Testis (tissue), 3 donors: Measurements from ENCODE around the gene CAGE1. TPM values are rescaled to one million over a fixed set of nuclear protein-coding genes. Genes with fewer than 3 reads are reported as not detected.

ENCODE experiments used
- DNase-seq: peaks from one replicate; pipeline ENCODE4 v3.0.0-alpha.2; 2019
- H3K27ac ChIP-seq, 2 donors: fragments of 200-600 bp; sonication (generic); one replicate each; pipeline ENCODE4 v1.5.1; 2019
- H3K27me3 ChIP-seq: fragments of 200-600 bp; sonication (generic); one replicate; pipeline ENCODE4 v1.5.1; 2019
- H3K36me3 ChIP-seq: fragments of 200-600 bp; sonication (generic); one replicate; pipeline ENCODE4 v1.5.1; 2017; ENCODE audit warnings: low read depth; ENCODE audit errors: missing control alignments
- H3K4me1 ChIP-seq: fragments of 200-600 bp; sonication (generic); one replicate; pipeline ENCODE4 v1.5.1; 2019
- H3K4me3 ChIP-seq, 2 donors: fragments of 200-600 bp; sonication (generic); one replicate each; pipeline ENCODE4 v1.5.1; 2017 to 2019
- H3K9me3 ChIP-seq: fragments of 200-600 bp; sonication (generic); one replicate; pipeline ENCODE4 v1.5.1; 2017
- POLR2A ChIP-seq: fragments of 450-650 bp; IDR thresholded peaks from one replicate; pipeline ENCODE4 v1.6.1; 2017; ENCODE audit warnings: antibody characterized with exemption, mild to moderate bottlenecking, moderate library complexity
- WGBS, 2 donors: methylation state at CpG; one replicate each; pipeline ENCODE4 v1.1.5; 2018; 5-methylcytosine and 5-hydroxymethylcytosine counted together
- intact Hi-C: fragments of 100-400 bp; cut with DNase I; formaldehyde crosslinking; loops from one replicate; pipeline ENCODE4 v1.15.1; 2023; ENCODE audit warnings: low total_unique reads
- polyA plus RNA-seq: library from polyadenylated mRNA; stranded (reverse); fragments of 350-450 nt; fragmentation: Illumina TruSeq; extraction: RNeasy Lipid Tissue Mini Kit (QIAGEN cat#74804); gene quantifications from one replicate; pipeline ENCODE4 v1.2.3, GENCODE V29; 2014; ENCODE audit warnings: low read depth, low replicate concordance; ENCODE audit not compliant: insufficient read depth
- total RNA-seq, 2 donors: library from RNA; depleted of rRNA; stranded (reverse); fragments of >200 nt; gene quantifications; one replicate each; pipeline ENCODE4 v1.2.3, GENCODE V29; 2016
- TF ChIP-seq, protein P1 (sequence below), 3 experiments: fragments of 450-650 bp in 2 of 3; fragments of 200-600 bp in 1 of 3; sonication (generic) in 1 of 3; IDR thresholded peaks; one replicate each; pipeline ENCODE4 v1.5.1; 2016 to 2019; ENCODE audit warnings: antibody characterized with exemption in 3 of 3, mild to moderate bottlenecking in 2 of 3, moderate library complexity in 1 of 3

CAGE1 gene
- total and polyA plus RNA-seq, 3 donors from 2014 or later: 5.7 to 14.9 (median 7.2) TPM

GRCh38 chr6:7335519-7335918 lies 54.0 kb downstream of the CAGE1 start:
- 69 to 91% methylated on average over 3 of the region's 3 CpGs for WGBS, 2 donors
- Histone ChIP-seq H3K4me3 (no peak overlapping the region), H3K27me3 (no peaks in the 10 kb centered on the region), H3K36me3 (no peaks in the 10 kb centered on the region), H3K27ac (no peak overlapping the region), H3K9me3 (no peaks in the 10 kb centered on the region), H3K4me1 (no peaks in the 10 kb centered on the region)
- no peak for DNase-seq
- TF ChIP-seq, protein P1, sequence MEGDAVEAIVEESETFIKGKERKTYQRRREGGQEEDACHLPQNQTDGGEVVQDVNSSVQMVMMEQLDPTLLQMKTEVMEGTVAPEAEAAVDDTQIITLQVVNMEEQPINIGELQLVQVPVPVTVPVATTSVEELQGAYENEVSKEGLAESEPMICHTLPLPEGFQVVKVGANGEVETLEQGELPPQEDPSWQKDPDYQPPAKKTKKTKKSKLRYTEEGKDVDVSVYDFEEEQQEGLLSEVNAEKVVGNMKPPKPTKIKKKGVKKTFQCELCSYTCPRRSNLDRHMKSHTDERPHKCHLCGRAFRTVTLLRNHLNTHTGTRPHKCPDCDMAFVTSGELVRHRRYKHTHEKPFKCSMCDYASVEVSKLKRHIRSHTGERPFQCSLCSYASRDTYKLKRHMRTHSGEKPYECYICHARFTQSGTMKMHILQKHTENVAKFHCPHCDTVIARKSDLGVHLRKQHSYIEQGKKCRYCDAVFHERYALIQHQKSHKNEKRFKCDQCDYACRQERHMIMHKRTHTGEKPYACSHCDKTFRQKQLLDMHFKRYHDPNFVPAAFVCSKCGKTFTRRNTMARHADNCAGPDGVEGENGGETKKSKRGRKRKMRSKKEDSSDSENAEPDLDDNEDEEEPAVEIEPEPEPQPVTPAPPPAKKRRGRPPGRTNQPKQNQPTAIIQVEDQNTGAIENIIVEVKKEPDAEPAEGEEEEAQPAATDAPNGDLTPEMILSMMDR (IDR thresholded peaks at IDR 0.05): no peak
- TF ChIP-seq POLR2A: no peak
- intact Hi-C loops: no loop called here

GRCh38 chr6:7334685-7335084 lies 54.9 kb downstream of the CAGE1 start:
- no peaks in the 10 kb centered on the region for H3K36me3 ChIP-seq
- TF ChIP-seq POLR2A: no peak
- TF ChIP-seq, protein P1 (IDR thresholded peaks at IDR 0.05): no peak
- WGBS, 2 donors: 94 to 100% methylated on average over 3 of the region's 3 CpGs
- no peaks in the 10 kb centered on the region for H3K9me3 ChIP-seq
- H3K4me1 ChIP-seq: no peaks in the 10 kb centered on the region
- intact Hi-C loops: no loop called here
- no peak overlapping the region for H3K4me3 ChIP-seq
- H3K27me3 ChIP-seq: no peaks in the 10 kb centered on the region
- no peak for DNase-seq
- no peak overlapping the region for H3K27ac ChIP-seq

GRCh38 chr6:7332090-7332745 lies 57.3 kb downstream of the CAGE1 start:
- TF ChIP-seq, protein P1 (IDR thresholded peaks at IDR 0.05): no peak
- TF ChIP-seq POLR2A: no peak
- Histone ChIP-seq H3K4me3 (no peak overlapping the region), H3K27me3 (no peaks in the 10 kb centered on the region), H3K27ac (no peak overlapping the region), H3K9me3 (no peaks in the 10 kb centered on the region), H3K4me1 (no peaks in the 10 kb centered on the region), H3K36me3 (no peaks in the 10 kb centered on the region)
- 85 to 92% methylated on average over 8 of the region's 8 CpGs for WGBS, 2 donors
- intact Hi-C loops: no loop called here
- DNase-seq: no peak

DNA sequence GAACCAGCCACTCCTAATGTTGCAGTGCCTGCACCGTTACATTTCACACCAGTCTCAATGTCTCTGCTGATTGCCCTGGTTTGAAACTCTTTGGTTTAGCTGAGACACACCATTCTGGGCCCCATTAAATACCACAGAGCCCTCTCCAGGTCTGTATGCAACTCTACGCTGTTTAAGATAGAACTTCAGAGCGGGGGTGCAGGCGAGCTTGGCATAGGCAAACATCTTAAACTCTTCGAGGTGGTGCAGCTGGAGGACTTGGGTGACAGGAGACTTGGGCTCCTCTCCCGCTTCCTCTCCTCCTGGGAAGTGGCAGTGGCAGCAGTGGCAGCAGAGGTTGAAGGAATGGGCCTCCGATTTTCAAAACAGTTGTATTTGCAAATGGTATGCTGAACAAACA lies 58.1 kb downstream of the CAGE1 start:
- Histone ChIP-seq H3K4me3 (no peak overlapping the region), H3K36me3 (no peaks in the 10 kb centered on the region), H3K9me3 (no peaks in the 10 kb centered on the region), H3K27ac (no peak overlapping the region), H3K4me1 (no peaks in the 10 kb centered on the region), H3K27me3 (no peaks in the 10 kb centered on the region)
- intact Hi-C loops: no loop called here
- whole genome bisulfite sequencing, 2 donors: 91 to 93% methylated on average over 7 of the region's 7 CpGs
- no peak for DNase-seq
- TF ChIP-seq POLR2A: no peak
- TF ChIP-seq, protein P1 (IDR thresholded peaks at IDR 0.05): no peak

GRCh38 chr6:7328243-7328642 lies 61.3 kb downstream of the CAGE1 start:
- H3K27ac ChIP-seq: no peak overlapping the region
- TF ChIP-seq, protein P1 (IDR thresholded peaks at IDR 0.05): no peak
- TF ChIP-seq POLR2A: no peak
- no peak for DNase-seq
- no peaks in the 10 kb centered on the region for H3K4me1 ChIP-seq
- intact Hi-C loops: no loop called here
- no peaks in the 10 kb centered on the region for H3K9me3 ChIP-seq
- no peaks in the 10 kb centered on the region for H3K27me3 ChIP-seq
- 39 to 45% methylated on average over 2 of the region's 2 CpGs for WGBS, 2 donors
- no peaks in the 10 kb centered on the region for H3K36me3 ChIP-seq
- no peak overlapping the region for H3K4me3 ChIP-seq
